WI38 (cell line): ENCODE results near the gene SNRK.

Experiments
- H3K4me3 ChIP-seq: 2 replicates; pipeline ENCODE4 v1.5.1; 2011; ENCODE audit warnings: low read depth, mild to moderate bottlenecking, control low read depth, low read length
- CTCF ChIP-seq: IDR thresholded peaks from 2 replicates; pipeline ENCODE4 v1.5.1; 2012; ENCODE audit warnings: low read depth, mild to moderate bottlenecking, control low read depth, low read length

The SNRK gene

GRCh38 chr3:43343185-43343584 is 56.8 kb downstream of the SNRK start:
- no peak overlapping the region for H3K4me3 ChIP-seq
- TF ChIP-seq CTCF, result no peak

- H3K4me3 ChIP-seq, result no peak overlapping the region
- TF ChIP-seq CTCF, result no peak
Measured at GRCh38 chr3:43343815-43344214, 57.5 kb downstream of the SNRK start.

- TF ChIP-seq CTCF, result no peak
- no peak overlapping the region for H3K4me3 ChIP-seq
Measured at GRCh38 chr3:43344520-43344919, 58.2 kb downstream of the SNRK start.

- no peak overlapping the region for H3K4me3 ChIP-seq
- no peak for TF ChIP-seq CTCF
Measured at GRCh38 chr3:43345246-43345645, 58.9 kb downstream of the SNRK start.

GRCh38 chr3:43345877-43346276 is 59.5 kb downstream of the SNRK start:
- no peak overlapping the region for H3K4me3 ChIP-seq
- no peak for TF ChIP-seq CTCF

GRCh38 chr3:43346978-43347749 is 60.8 kb downstream of the SNRK start:
- TF ChIP-seq CTCF, result no peak
- no peak overlapping the region for H3K4me3 ChIP-seq

- H3K4me3 ChIP-seq, result no peak overlapping the region
- no peak for TF ChIP-seq CTCF
Measured at GRCh38 chr3:43347774-43348173, 61.4 kb downstream of the SNRK start.
